ENCODE results near the gene TYMS. TPM values are rescaled to one million over a fixed set of nuclear protein-coding genes. Genes with fewer than 3 reads are reported as not detected.

TYMS gene
- total and polyA plus RNA-seq, 2 donors (not counting 3 experiments of a cell fraction or from before 2014, with no cell fraction given), result 136 to 200 TPM

GRCh38 chr18:649341-649740 is 8.1 kb upstream of the TYMS start:
- POLR2A ChIA-PET, result no interaction called here

GRCh38 chr18:650428-650858 is 7.0 kb upstream of the TYMS start:
- dilution Hi-C loops (cut with MboI; ENCODE audit: extremely low pct_ligation_motif_present, low sequenced_read_pairs) (no loop called here), intact Hi-C loops (cut with micrococcal nuclease) (loop anchor here (10.0 kb wide), 1 partner anchor 184 kb away; no protein-coding TSS in a partner anchor)

More at GRCh38 chr18:649341-649740, 8.1 kb upstream of the TYMS start:
- Histone ChIP-seq H3K4me2 (ENCODE audit: insufficient read depth, low read length) (no peak overlapping the region), H3K9ac (replicated peaks; ENCODE audit: extremely low read depth, insufficient read depth, low read length) (no peak overlapping the region), H3K36me3 (ENCODE audit: control insufficient read depth in 2 of 2, extremely low read depth in 1 of 2, insufficient read depth in 2 of 2, low read length in 2 of 2) (no peaks in the 10 kb centered on the region), H3K4me3 (replicated peaks in 1 of 3; ENCODE audit: insufficient read depth in 1 of 3, low read depth in 1 of 3, low read length in 3 of 3) (no peak overlapping the region), H3K4me1 (ENCODE audit: control insufficient read depth, extremely low read depth, insufficient read depth, low read length) (no peaks in the 10 kb centered on the region), H2AFZ (ENCODE audit: low read depth, low read length) (no peak overlapping the region), H3K79me2 (ENCODE audit: control insufficient read depth, insufficient read depth, low read length) (no peaks in the 10 kb centered on the region), H3K9me3 (replicated peaks; ENCODE audit: control insufficient read depth, insufficient read depth, low read length) (no peaks in the 10 kb centered on the region), H3K27ac (ENCODE audit: insufficient read depth, low read depth, low read length) (no peak overlapping the region), H4K20me1 (replicated peaks; ENCODE audit: control insufficient read depth, extremely low read depth, insufficient read depth, low read length) (no peaks in the 10 kb centered on the region), H3K27me3 (ENCODE audit: control insufficient read depth in 2 of 2, insufficient read depth in 2 of 2, low read length in 2 of 2) (no peaks in the 10 kb centered on the region), H3K9me1 (replicated peaks; ENCODE audit: control insufficient read depth, extremely low read depth, insufficient read depth, low read length) (no peaks in the 10 kb centered on the region)
- intact Hi-C loops (cut with micrococcal nuclease), result no loop called here
- BruUV-seq (replicated peaks), result no TSS peak
- TF ChIP-seq POLR2A (IDR thresholded peaks at IDR 0.05; ENCODE audit: low read depth, low read length), result no peak
- dilution Hi-C loops (cut with MboI; ENCODE audit: extremely low pct_ligation_motif_present, low sequenced_read_pairs), result no loop called here
- DNase-seq (ENCODE audit: low read depth, low spot score), result no peak
- FAIRE-seq, result no peak
- CTCF ChIA-PET, result interaction anchor here (0.9 to 1.3 kb wide), 2 partner anchors 25 to 190 kb away, joined by 3 to 4 read pairs; no protein-coding TSS in a partner anchor

More at GRCh38 chr18:650428-650858, 7.0 kb upstream of the TYMS start:
- no peaks in the 10 kb centered on the region for H3K4me1 ChIP-seq (ENCODE audit: control insufficient read depth, extremely low read depth, insufficient read depth, low read length)
- H3K79me2 ChIP-seq (ENCODE audit: control insufficient read depth, insufficient read depth, low read length), result no peaks in the 10 kb centered on the region
- BruUV-seq (replicated peaks), result no TSS peak
- H3K36me3 ChIP-seq (ENCODE audit: control insufficient read depth in 2 of 2, extremely low read depth in 1 of 2, insufficient read depth in 2 of 2, low read length in 2 of 2), result no peaks in the 10 kb centered on the region
- H3K27ac ChIP-seq (ENCODE audit: insufficient read depth, low read depth, low read length), result no peak overlapping the region
- H2AFZ ChIP-seq (ENCODE audit: low read depth, low read length), result no peak overlapping the region
- ChIA-PET CTCF (no interaction called here), POLR2A (no interaction called here)
- no peaks in the 10 kb centered on the region for H3K9me3 ChIP-seq (replicated peaks; ENCODE audit: control insufficient read depth, insufficient read depth, low read length)
- H3K27me3 ChIP-seq (ENCODE audit: control insufficient read depth in 2 of 2, insufficient read depth in 2 of 2, low read length in 2 of 2), result no peaks in the 10 kb centered on the region
- no peak overlapping the region for H3K9ac ChIP-seq (replicated peaks; ENCODE audit: extremely low read depth, insufficient read depth, low read length)
- no peak overlapping the region for H3K4me2 ChIP-seq (ENCODE audit: insufficient read depth, low read length)
- TF ChIP-seq EZH2 (IDR thresholded peaks at IDR 0.05; ENCODE audit: borderline replicate concordance, low read depth, low read length, severe bottlenecking) (no peak), CTCF (IDR thresholded peaks at IDR 0.05; ENCODE audit: extremely low read depth in 1 of 2, insufficient read depth in 1 of 2, low read depth in 1 of 2, low read length in 2 of 2) (no peak), MAX (IDR thresholded peaks at IDR 0.05; ENCODE audit: insufficient read depth, insufficient read length) (no peak), GATA2 (IDR thresholded peaks at IDR 0.05; ENCODE audit: insufficient read depth, insufficient read length, low read depth, low read length) (no peak), POLR2A (IDR thresholded peaks at IDR 0.05; ENCODE audit: low read depth, low read length) (no peak), JUN (IDR thresholded peaks at IDR 0.05; ENCODE audit: borderline replicate concordance, insufficient read depth, insufficient read length, low read depth) (no peak), FOS (IDR thresholded peaks at IDR 0.05; ENCODE audit: borderline replicate concordance, insufficient read depth, low read length) (no peak), POLR2AphosphoS5 (IDR thresholded peaks at IDR 0.05; ENCODE audit: insufficient read depth, low read depth, low read length) (no peak), MYC (IDR thresholded peaks at IDR 0.05; ENCODE audit: low read depth, low read length) (no peak)
- no peaks in the 10 kb centered on the region for H4K20me1 ChIP-seq (replicated peaks; ENCODE audit: control insufficient read depth, extremely low read depth, insufficient read depth, low read length)
- no peaks in the 10 kb centered on the region for H3K9me1 ChIP-seq (replicated peaks; ENCODE audit: control insufficient read depth, extremely low read depth, insufficient read depth, low read length)
- FAIRE-seq, result no peak
- no peak overlapping the region for H3K4me3 ChIP-seq (replicated peaks in 1 of 3; ENCODE audit: insufficient read depth in 1 of 3, low read depth in 1 of 3, low read length in 3 of 3)
- no peak for DNase-seq (ENCODE audit: low read depth, low spot score)
